ENCODE data around the gene NAA16.
"Not testable (repeated sequence)": the region's sequence is repeated elsewhere in the genome, so short reads cannot be mapped to it uniquely, and the experiment has no call there.

Gene NAA16

GRCh38 chr13:41411522-41411921 lies 100.5 kb downstream of the NAA16 start:
- TF ChIP-seq CTCF (IDR thresholded peaks at IDR 0.05; ENCODE audit: low read length, missing control alignments) = peak; percentile 41
- no peak overlapping the region for H3K4me3 ChIP-seq (replicated peaks; ENCODE audit: low read depth, low read length)
- peak; percentile 76 for DNase-seq (ENCODE audit: low read depth)

- no peak for DNase-seq (ENCODE audit: low read depth)
- H3K4me3 ChIP-seq (replicated peaks; ENCODE audit: low read depth, low read length) = no peak overlapping the region
Observed at GRCh38 chr13:41413872-41414271, 102.8 kb downstream of the NAA16 start.

GRCh38 chr13:41416276-41416675 lies 105.2 kb downstream of the NAA16 start:
- DNase-seq (ENCODE audit: low read depth) = peak; percentile 8
- TF ChIP-seq CTCF (IDR thresholded peaks at IDR 0.05; ENCODE audit: low read length, missing control alignments) = no peak
- no peak overlapping the region for H3K4me3 ChIP-seq (replicated peaks; ENCODE audit: low read depth, low read length)

More at GRCh38 chr13:41413872-41414271, 102.8 kb downstream of the NAA16 start:
- no peak for TF ChIP-seq CTCF (IDR thresholded peaks at IDR 0.05; ENCODE audit: low read length, missing control alignments)

GRCh38 chr13:41418027-41418426 lies 107.0 kb downstream of the NAA16 start:
- no peak for TF ChIP-seq CTCF (IDR thresholded peaks at IDR 0.05; ENCODE audit: low read length, missing control alignments)
- peak; percentile 45 for DNase-seq (ENCODE audit: low read depth)
- no peak overlapping the region for H3K4me3 ChIP-seq (replicated peaks; ENCODE audit: low read depth, low read length)

- DNase-seq (ENCODE audit: low read depth) = no peak
- no peak overlapping the region for H3K4me3 ChIP-seq (replicated peaks; ENCODE audit: low read depth, low read length)
- TF ChIP-seq CTCF (IDR thresholded peaks at IDR 0.05; ENCODE audit: low read length, missing control alignments) = no peak
Observed at GRCh38 chr13:41418731-41419130, 107.7 kb downstream of the NAA16 start.

- TF ChIP-seq CTCF (IDR thresholded peaks at IDR 0.05; ENCODE audit: low read length, missing control alignments) = no peak
- no peak overlapping the region for H3K4me3 ChIP-seq (replicated peaks; ENCODE audit: low read depth, low read length)
- DNase-seq (ENCODE audit: low read depth) = no peak
Observed at GRCh38 chr13:41419206-41419605, 108.1 kb downstream of the NAA16 start.

GRCh38 chr13:41420146-41420545 lies 109.1 kb downstream of the NAA16 start:
- no peak for DNase-seq (ENCODE audit: low read depth)
- TF ChIP-seq CTCF (IDR thresholded peaks at IDR 0.05; ENCODE audit: low read length, missing control alignments) = no peak
- no peak overlapping the region for H3K4me3 ChIP-seq (replicated peaks; ENCODE audit: low read depth, low read length)

- H3K4me3 ChIP-seq (replicated peaks; ENCODE audit: low read depth, low read length); DNase-seq (ENCODE audit: low read depth): not testable (repeated sequence)
Observed at GRCh38 chr13:41421330-41421729, 110.3 kb downstream of the NAA16 start.

GRCh38 chr13:41421983-41422382 lies 110.9 kb downstream of the NAA16 start:
- not testable (repeated sequence) for H3K4me3 ChIP-seq (replicated peaks; ENCODE audit: low read depth, low read length); DNase-seq (ENCODE audit: low read depth)

GRCh38 chr13:41423259-41423658 lies 112.2 kb downstream of the NAA16 start:
- not testable (repeated sequence) for DNase-seq (ENCODE audit: low read depth); H3K4me3 ChIP-seq (replicated peaks; ENCODE audit: low read depth, low read length)

- H3K4me3 ChIP-seq (replicated peaks; ENCODE audit: low read depth, low read length); DNase-seq (ENCODE audit: low read depth): not testable (repeated sequence)
Observed at GRCh38 chr13:41424675-41425074, 113.6 kb downstream of the NAA16 start.

Measured in fibroblast of pulmonary artery (primary cell).